HUES48 (cell line): ENCODE measurements around the gene OR6Q1.

Source experiments
- H3K27ac ChIP-seq: one replicate; pipeline ENCODE4 v1.7.0; 2013; ENCODE audit warnings: low read depth, low read length, inconsistent platforms
- H3K27me3 ChIP-seq: 2 replicates; pipeline ENCODE4 v1.6.1; 2013; ENCODE audit warnings: mild to moderate bottlenecking, low read length; ENCODE audit not compliant: control insufficient read depth, insufficient read depth
- H3K36me3 ChIP-seq: 2 replicates; pipeline ENCODE4 v1.6.1; 2013; ENCODE audit warnings: low read length; ENCODE audit not compliant: control insufficient read depth, insufficient read depth
- H3K4me1 ChIP-seq: 2 replicates; pipeline ENCODE4 v1.6.1; 2013; ENCODE audit warnings: mild to moderate bottlenecking, low read length; ENCODE audit not compliant: control insufficient read depth, insufficient read depth
- H3K4me3 ChIP-seq: 2 replicates; pipeline ENCODE4 v1.5.1; 2013; ENCODE audit warnings: mild to moderate bottlenecking, low read depth, low read length
- H3K9ac ChIP-seq: 2 replicates; pipeline ENCODE4 v1.6.1; 2013; ENCODE audit warnings: mild to moderate bottlenecking, low read depth, low read length, moderate library complexity
- H3K9me3 ChIP-seq: 2 replicates; pipeline ENCODE4 v1.6.1; 2013; ENCODE audit warnings: low read length; ENCODE audit not compliant: control insufficient read depth, insufficient read depth

OR6Q1 gene

DNA sequence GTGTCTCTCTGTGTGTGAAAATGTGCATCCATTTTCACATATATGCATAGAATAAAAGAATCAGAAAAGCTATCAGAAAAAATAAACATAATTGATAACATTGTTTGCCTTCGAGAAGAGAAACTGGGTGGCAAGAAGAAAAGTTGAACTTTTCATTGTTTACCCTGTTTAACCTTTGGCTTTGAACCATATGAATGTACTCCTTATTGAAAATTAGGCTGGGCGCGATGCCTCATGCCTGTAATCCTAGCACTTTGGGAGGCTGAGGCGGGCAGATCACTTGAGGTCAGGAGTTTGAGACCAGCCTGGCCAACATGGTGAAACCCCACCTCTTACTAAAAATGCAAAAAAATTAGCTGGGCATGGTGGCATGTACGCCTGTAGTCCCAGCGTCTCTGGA lies 19.0 kb upstream of the OR6Q1 start:
- Histone ChIP-seq H3K27me3 (no peaks in the 10 kb centered on the region), H3K4me1 (no peaks in the 10 kb centered on the region), H3K9me3 (no peaks in the 10 kb centered on the region), H3K36me3 (no peaks in the 10 kb centered on the region), H3K9ac (no peak overlapping the region), H3K4me3 (no peak overlapping the region), H3K27ac (no peak overlapping the region)

DNA sequence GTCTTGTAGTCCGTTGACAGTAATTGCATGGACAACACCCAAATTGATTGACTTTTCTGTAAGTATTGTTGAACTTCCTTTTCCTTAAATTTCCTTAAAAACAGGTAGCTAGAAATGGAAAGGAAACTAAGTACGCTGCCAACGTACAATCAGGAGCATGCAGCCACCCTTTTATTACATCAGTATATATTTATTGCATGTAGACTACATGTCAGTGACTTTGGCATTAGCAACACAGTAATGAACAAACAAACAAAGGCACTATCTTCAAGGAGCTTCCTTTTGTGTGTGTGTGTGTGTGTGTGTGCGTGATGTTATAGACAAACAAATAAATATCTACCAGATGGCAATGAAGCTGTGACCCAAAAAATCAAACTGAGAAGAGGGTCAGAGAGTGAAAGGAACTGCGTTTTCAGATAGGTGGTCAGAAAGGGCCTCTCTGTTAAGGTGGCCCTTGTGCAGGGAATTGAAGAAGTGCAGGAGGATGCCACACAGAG lies 7.3 kb upstream of the OR6Q1 start, which contains the start of gene OR9Q1:
OR9Q1 (plus strand) TSS at position 447 of the 497 bp plus-strand sequence. CDS start 155,564 bp downstream, outside the sequence.
- Histone ChIP-seq H3K4me3 (no peak within 1 kb of the TSS), H3K27me3 (no peaks in the 10 kb centered on the region), H3K9me3 (no peaks in the 10 kb centered on the region), H3K36me3 (no peaks in the 10 kb centered on the region), H3K27ac (no peak within 1 kb of the TSS), H3K9ac (no peak within 1 kb of the TSS), H3K4me1 (no peaks in the 10 kb centered on the region)

DNA sequence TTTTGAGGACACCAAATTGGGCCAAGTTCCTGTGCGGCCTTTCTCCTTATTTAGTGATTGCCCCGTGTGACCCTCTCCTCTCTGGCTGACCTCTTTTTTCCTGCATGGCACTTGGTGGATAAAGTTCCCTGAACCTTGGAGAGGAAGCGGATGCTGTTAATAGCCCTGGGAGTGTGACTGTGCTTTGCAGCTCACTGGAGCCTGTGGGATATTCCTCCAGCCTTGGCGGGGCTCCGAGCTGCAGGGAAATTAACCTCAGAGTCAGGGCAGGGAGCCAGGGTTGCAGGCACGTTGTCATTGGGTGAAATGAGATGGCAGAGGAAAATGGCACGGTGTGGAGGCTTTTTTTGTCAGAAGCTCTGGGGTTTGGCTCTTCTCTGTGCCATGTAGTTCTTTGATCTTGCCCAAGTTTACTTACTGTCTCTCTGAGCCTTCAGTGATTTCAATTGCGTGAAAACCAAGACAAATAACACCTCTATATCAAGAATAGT lies 6.1 kb upstream of the OR6Q1 start:
- Histone ChIP-seq H3K9me3 (no peaks in the 10 kb centered on the region), H3K9ac (no peak overlapping the region), H3K4me1 (no peaks in the 10 kb centered on the region), H3K27ac (no peak overlapping the region), H3K36me3 (no peaks in the 10 kb centered on the region), H3K27me3 (no peaks in the 10 kb centered on the region), H3K4me3 (no peak overlapping the region)

DNA sequence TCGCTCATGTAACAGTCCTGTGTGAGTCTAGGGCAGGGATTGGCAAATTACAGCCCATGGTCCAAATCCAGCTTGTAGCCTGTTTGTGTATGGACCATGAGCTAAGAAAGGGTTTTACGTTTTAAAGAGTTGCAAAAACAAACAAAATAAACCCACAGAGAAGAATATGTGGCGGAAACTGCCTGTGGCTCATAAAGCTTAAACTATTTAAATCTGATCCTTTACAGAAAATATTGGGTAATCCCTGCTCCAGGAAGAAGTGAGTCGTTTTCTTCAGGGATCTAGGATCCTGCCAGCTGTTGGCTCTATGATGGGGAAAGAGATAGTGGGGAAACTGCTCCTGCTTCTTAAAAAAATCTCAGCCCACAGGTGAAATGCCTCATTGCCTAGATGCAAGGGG lies 3.4 kb upstream of the OR6Q1 start:
- no peaks in the 10 kb centered on the region for H3K36me3 ChIP-seq
- no peak overlapping the region for H3K9ac ChIP-seq
- no peak overlapping the region for H3K27ac ChIP-seq
- H3K4me3 ChIP-seq = no peak overlapping the region
- H3K9me3 ChIP-seq = no peaks in the 10 kb centered on the region
- no peaks in the 10 kb centered on the region for H3K4me1 ChIP-seq
- H3K27me3 ChIP-seq = no peaks in the 10 kb centered on the region

DNA sequence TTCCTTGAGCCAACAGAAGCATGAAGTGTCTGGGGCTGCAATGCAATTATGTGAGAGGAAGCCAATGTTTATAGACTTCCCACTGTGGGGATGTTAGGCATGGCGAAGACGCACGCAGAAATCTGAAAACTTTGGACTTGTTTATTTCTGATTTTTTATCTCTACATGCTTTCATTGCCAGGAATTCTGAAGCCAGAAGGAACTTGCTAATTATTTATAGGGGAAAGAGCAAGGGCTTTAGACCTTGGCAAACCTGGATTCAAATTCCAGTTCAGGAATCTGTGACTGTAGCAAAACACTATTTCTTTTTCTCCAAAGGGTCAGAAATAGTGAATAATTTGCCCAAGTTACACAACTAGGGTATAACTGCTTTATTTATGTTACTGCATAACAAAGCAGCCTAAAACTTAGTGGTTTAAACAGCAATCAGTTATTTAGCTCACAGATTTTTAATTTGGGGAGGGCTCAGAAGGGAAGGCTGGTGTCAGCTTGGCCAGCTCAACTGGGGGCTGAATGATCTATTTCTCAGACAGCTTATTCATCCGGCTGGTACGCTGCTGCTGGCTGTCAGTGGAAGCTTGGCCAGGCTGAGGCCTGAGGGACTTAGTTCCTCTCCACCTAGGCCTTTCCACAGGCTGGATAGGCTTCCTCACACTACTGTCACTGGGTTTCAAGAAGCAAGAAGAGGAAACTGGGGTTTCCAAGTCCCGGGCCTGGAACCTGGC lies 1.9 kb upstream of the OR6Q1 start:
- H3K4me3 ChIP-seq = no peak overlapping the region
- no peaks in the 10 kb centered on the region for H3K9me3 ChIP-seq
- H3K27me3 ChIP-seq = no peaks in the 10 kb centered on the region
- no peaks in the 10 kb centered on the region for H3K36me3 ChIP-seq
- H3K4me1 ChIP-seq = no peaks in the 10 kb centered on the region
- no peak overlapping the region for H3K27ac ChIP-seq
- no peak overlapping the region for H3K9ac ChIP-seq

DNA sequence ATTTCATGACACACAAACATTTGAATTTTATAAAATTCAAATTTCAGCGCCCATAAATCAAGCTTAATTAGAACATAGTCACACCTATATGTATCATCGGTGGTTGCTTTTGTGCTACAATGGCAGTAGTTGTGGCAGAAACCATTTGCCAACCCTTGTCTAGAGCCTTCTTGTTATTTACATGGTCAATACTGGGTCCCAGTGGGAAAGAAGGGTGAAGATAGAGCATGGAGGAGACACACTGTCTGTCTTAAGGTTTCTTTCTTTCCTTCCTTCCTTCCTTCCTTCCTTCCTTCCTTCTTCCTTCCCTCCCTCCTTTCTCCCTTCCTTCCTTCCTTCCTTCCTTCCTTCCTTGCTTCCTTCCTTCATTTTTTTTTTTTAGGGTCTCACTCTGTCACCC lies 3.7 kb downstream of the OR6Q1 start:
- Histone ChIP-seq H3K36me3 (no peaks in the 10 kb centered on the region), H3K9ac (no peak overlapping the region), H3K4me3 (no peak overlapping the region), H3K9me3 (no peaks in the 10 kb centered on the region; the same call in 1 of the 2 replicates), H3K27ac (no peak overlapping the region), H3K27me3 (no peaks in the 10 kb centered on the region), H3K4me1 (no peaks in the 10 kb centered on the region)

DNA sequence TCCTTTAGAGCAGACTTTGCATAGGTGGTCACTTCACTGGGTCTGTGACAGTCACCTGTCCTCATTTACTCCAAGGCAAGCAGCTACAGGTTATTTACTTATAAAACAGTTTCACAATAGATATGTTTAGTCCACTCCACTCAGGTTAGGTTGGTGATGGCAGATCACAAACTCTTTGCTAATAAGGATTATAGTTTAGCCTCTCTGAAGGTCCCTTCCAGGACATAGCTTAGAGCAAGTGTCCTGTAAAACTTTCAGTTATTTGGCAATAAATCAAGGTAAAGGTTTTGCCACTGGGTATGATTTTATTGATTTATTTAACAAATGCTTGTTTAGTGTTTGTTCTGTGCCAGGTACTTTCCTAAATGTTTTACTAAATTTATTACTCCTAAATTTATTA lies 8.8 kb downstream of the OR6Q1 start:
- no peaks in the 10 kb centered on the region for H3K4me1 ChIP-seq
- no peak overlapping the region for H3K9ac ChIP-seq
- H3K36me3 ChIP-seq = no peaks in the 10 kb centered on the region
- no peaks in the 10 kb centered on the region; the same call in 1 of the 2 replicates for H3K9me3 ChIP-seq
- H3K27me3 ChIP-seq = no peaks in the 10 kb centered on the region
- H3K4me3 ChIP-seq = no peak overlapping the region
- H3K27ac ChIP-seq = no peak overlapping the region

DNA sequence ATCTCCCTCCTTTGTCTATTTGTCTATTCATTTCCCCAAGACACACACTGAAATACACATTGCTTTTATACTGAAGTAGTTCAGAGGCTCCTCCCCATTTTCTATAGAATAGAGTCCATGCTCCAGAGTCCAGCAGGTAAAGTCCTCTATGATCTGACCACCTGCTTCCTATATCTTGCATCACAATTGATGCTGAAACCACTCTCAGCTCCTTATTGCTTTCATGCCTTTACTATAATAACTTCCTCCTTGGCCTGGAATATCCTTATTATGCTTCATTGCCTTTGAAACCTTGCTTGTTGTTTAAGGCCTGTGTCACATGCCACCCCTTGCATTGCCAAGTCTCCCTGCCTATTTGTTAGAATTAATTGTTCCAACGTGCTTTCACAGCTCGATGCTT lies 12.6 kb downstream of the OR6Q1 start:
- H3K4me1 ChIP-seq = no peaks in the 10 kb centered on the region

DNA sequence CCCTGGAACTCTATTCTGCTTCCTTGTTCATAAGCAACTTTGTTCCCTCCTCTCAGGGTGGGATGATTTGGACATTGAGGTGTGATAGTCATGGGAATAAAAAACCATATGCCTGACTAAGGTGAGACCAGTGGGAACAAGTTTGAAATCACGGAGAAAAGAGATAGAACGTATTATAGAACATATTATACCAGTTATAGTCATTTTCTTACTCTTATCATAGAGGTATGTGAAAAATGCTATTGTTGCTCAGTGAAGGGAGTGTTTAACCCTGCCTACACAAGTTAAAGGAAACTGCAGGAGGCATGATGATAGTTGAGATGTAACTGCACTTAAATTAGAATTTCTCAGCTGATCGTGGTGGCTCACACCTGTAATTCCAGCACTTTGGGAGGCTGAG lies 15.5 kb downstream of the OR6Q1 start:
- Histone ChIP-seq H3K9ac (no peak overlapping the region), H3K4me1 (no peaks in the 10 kb centered on the region), H3K27me3 (no peaks in the 10 kb centered on the region)

More for the DNA sequence above, 12.6 kb downstream of the OR6Q1 start:
- Histone ChIP-seq H3K27me3 (no peaks in the 10 kb centered on the region), H3K9me3 (no peaks in the 10 kb centered on the region), H3K4me3 (no peak overlapping the region), H3K27ac (no peak overlapping the region), H3K9ac (no peak overlapping the region), H3K36me3 (no peaks in the 10 kb centered on the region)

DNA sequence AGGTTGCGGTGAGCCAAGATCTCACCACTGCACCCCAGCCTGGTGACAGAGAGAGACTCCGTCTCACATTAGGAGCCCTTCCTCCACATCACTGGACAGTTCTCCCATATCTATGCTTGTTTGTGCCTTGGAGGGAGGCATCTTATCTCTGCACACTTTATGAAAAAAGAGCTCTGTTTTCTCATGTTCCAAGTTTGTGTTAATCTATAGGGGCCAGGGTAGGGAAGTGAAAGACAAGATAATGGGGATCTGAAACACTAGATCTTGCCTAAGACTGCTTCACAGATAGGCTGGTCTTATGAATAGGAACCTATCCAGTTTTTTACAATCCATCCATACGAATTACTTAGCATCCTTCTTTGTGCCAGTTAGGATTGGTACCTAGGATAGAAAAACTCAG lies 17.1 kb downstream of the OR6Q1 start:
- no peaks in the 10 kb centered on the region for H3K4me1 ChIP-seq
- H3K36me3 ChIP-seq = no peaks in the 10 kb centered on the region
- H3K27me3 ChIP-seq = no peaks in the 10 kb centered on the region
- no peak overlapping the region for H3K4me3 ChIP-seq
- no peak overlapping the region for H3K9ac ChIP-seq
- no peaks in the 10 kb centered on the region for H3K9me3 ChIP-seq
- no peak overlapping the region for H3K27ac ChIP-seq

More for the DNA sequence above, 15.5 kb downstream of the OR6Q1 start:
- Histone ChIP-seq H3K9me3 (no peaks in the 10 kb centered on the region), H3K4me3 (no peak overlapping the region), H3K27ac (no peak overlapping the region), H3K36me3 (no peaks in the 10 kb centered on the region)

DNA sequence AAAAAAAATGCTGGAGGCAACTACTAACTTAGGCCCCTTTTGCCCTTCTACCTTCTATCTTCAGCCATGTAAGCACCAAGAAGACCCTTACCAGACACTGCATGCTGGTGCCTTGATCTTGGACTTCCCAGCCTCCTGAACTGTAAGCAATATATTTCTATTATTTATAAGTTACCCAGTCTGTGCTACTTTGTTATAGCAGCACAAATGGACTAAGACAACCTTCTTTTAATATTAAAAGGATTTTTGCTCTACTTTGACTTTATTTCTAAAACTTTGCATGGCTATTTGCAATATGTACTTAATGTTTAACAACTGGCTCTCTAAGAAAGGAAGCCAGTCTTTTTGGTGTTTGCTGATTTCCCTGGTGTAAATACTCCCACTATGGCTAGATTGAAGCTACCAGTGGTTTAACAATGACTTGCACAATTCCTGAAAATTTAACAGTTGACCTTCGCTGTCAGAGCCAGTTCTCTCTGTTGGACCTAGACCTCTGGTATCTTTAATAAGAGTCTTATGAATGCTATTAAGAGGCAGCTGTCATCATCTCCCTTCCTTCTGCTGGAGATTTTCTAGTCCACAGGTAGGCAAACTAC lies 25.2 kb downstream of the OR6Q1 start:
- Histone ChIP-seq H3K9ac (no peak overlapping the region), H3K36me3 (no peaks in the 10 kb centered on the region), H3K4me1 (peaks cover 27% of the 10 kb centered on the region), H3K9me3 (no peaks in the 10 kb centered on the region), H3K27me3 (no peaks in the 10 kb centered on the region), H3K27ac (no peak overlapping the region), H3K4me3 (no peak overlapping the region)
